Keratinocyte (primary cell): ENCODE results near the gene BARX1. TPM values are rescaled to one million over a fixed set of nuclear protein-coding genes. Genes with fewer than 3 reads are reported as not detected.

ENCODE experiments used
- DNase-seq: peaks from one replicate; pipeline ENCODE4 v3.0.0-alpha.2; 2011; ENCODE audit warnings: low read depth, missing footprints, low spot score
- FAIRE-seq: peaks from 2 replicates; lab custom pipeline; 2011; peaks lifted over from hg19 to GRCh38; lab: Jason Lieb, UNC
- H2AFZ ChIP-seq: 2 replicates; pipeline ENCODE4 v1.6.0; 2012; ENCODE audit warnings: low read length, control low read depth, inconsistent platforms; ENCODE audit not compliant: control insufficient read depth
- H3K27ac ChIP-seq: 2 replicates; pipeline ENCODE4 v1.5.1; 2011; ENCODE audit warnings: low read length; ENCODE audit not compliant: control insufficient read depth, insufficient read depth
- H3K27me3 ChIP-seq: 3 replicates; pipeline ENCODE4 v1.6.0; 2011; ENCODE audit warnings: low read length; ENCODE audit not compliant: control insufficient read depth, insufficient read depth; ENCODE audit errors: extremely low read depth
- H3K36me3 ChIP-seq, 2 experiments: 2 replicates in 1 of 2; 3 replicates in 1 of 2; pipeline ENCODE4 v1.5.1; 2011; ENCODE audit warnings: low read length in 2 of 2, mild to moderate bottlenecking in 1 of 2; ENCODE audit not compliant: control insufficient read depth in 2 of 2, insufficient read depth in 2 of 2; ENCODE audit errors: extremely low read depth in 1 of 2
- H3K4me1 ChIP-seq: 3 replicates; pipeline ENCODE4 v1.5.1; 2011; ENCODE audit warnings: low read length; ENCODE audit not compliant: control insufficient read depth, insufficient read depth; ENCODE audit errors: extremely low read depth
- H3K4me2 ChIP-seq: 3 replicates; pipeline ENCODE4 v1.6.0; 2011; ENCODE audit warnings: low read depth, low read length; ENCODE audit not compliant: control insufficient read depth, insufficient read depth; ENCODE audit errors: extremely low read depth
- H3K4me3 ChIP-seq, 3 experiments: fragments of 200-600 bp in 1 of 3; sonication (generic) in 1 of 3; 2 replicates in 2 of 3; 3 replicates in 1 of 3; pipeline ENCODE4 v1.5.1; 2011 to 2016; ENCODE audit warnings: low read length in 3 of 3, mild to moderate bottlenecking in 3 of 3, control low read depth in 2 of 3, inconsistent platforms in 1 of 3, low read depth in 1 of 3, mixed read lengths in 1 of 3, mixed run types in 1 of 3, moderate library complexity in 1 of 3; ENCODE audit not compliant: control insufficient read depth in 2 of 3, insufficient read depth in 2 of 3; ENCODE audit errors: extremely low read depth in 1 of 3
- H3K79me2 ChIP-seq: 2 replicates; pipeline ENCODE4 v1.6.0; 2012; ENCODE audit warnings: low read length; ENCODE audit not compliant: control insufficient read depth, insufficient read depth
- H3K9ac ChIP-seq: 3 replicates; pipeline ENCODE4 v1.6.0; 2011; ENCODE audit warnings: low read length; ENCODE audit not compliant: control insufficient read depth, insufficient read depth; ENCODE audit errors: extremely low read depth
- H3K9me1 ChIP-seq: 3 replicates; pipeline ENCODE4 v1.6.0; 2011; ENCODE audit warnings: low read length; ENCODE audit not compliant: control insufficient read depth, insufficient read depth; ENCODE audit errors: extremely low read depth
- H3K9me3 ChIP-seq: 2 replicates; pipeline ENCODE4 v1.5.1; 2012; ENCODE audit warnings: low read depth, low read length; ENCODE audit not compliant: control insufficient read depth
- H4K20me1 ChIP-seq: 3 replicates; pipeline ENCODE4 v1.6.0; 2011; ENCODE audit warnings: low read length; ENCODE audit not compliant: control insufficient read depth, insufficient read depth; ENCODE audit errors: extremely low read depth
- CTCF ChIP-seq, 3 experiments: IDR thresholded peaks in 1 of 3; conservative IDR thresholded peaks in 1 of 3; optimal IDR thresholded peaks in 1 of 3; 2 replicates in 2 of 3; 3 replicates in 1 of 3; pipeline versions ENCODE3 to v1.5.1; 2011; ENCODE audit warnings: low read length in 3 of 3, mild to moderate bottlenecking in 3 of 3, moderate library complexity in 2 of 3, control low read depth in 1 of 3, inconsistent platforms in 1 of 3; ENCODE audit not compliant: insufficient read depth in 2 of 3; ENCODE audit errors: extremely low read depth in 1 of 3
- EZH2 ChIP-seq: IDR thresholded peaks from one replicate; pipeline ENCODE4 v1.6.1; 2012; ENCODE audit warnings: inconsistent platforms, mild to moderate bottlenecking, low read length, moderate library complexity
- dilution Hi-C: fragments of 300-500 bp; cut with MboI; formaldehyde crosslinking; loops from one replicate; pipeline ENCODE4 v1.7.0; 2020; ENCODE audit warnings: low sequenced_read_pairs; ENCODE audit not compliant: extremely low pct_ligation_motif_present
- polyA plus RNA-seq, 5 experiments: library from polyadenylated mRNA; depleted of rRNA in 3 of 5; stranded (reverse) in 3 of 5; stranded (forward) in 1 of 5; unstranded in 1 of 5; fragments of >200 nt; gene quantifications; 1 replicate in 1 of 5; 2 replicates in 3 of 5; 3 replicates in 1 of 5; pipeline versions ENCODE4 v1.2.1 to v1.2.3, GENCODE V29; 2011 to 2012; ENCODE audit warnings: missing spikeins in 2 of 5, low read depth in 1 of 5, low replicate concordance in 1 of 5

Gene BARX1
- polyA plus RNA-seq, 1 donor (not counting 4 experiments of a cell fraction or from before 2014, with no cell fraction given): not detected

DNA sequence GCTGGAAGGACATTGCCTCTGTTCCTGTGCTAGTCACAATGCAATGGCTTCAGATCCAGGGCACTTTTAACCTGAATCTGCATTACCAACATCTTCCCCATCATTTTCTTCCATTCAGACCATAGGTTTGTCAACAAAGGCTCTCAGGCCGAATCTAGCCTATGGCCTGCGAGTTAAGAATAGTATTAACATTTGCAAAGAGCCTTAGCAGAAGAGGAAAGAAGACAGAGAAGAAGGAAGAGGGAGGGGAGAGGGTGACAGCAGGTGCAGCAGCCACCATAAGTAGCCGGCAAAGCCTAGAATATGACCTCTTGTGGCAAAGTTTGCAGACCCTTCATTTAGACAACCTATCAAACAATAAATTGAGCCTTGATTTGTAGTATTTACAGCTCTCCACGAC lies 32.6 kb downstream of the BARX1 start:
- H4K20me1 ChIP-seq: no peaks in the 10 kb centered on the region
- no peaks in the 10 kb centered on the region for H3K4me1 ChIP-seq
- H3K9me3 ChIP-seq: no peaks in the 10 kb centered on the region
- H3K79me2 ChIP-seq: no peaks in the 10 kb centered on the region
- TF ChIP-seq CTCF (optimal IDR thresholded peaks at IDR 0.05 in 1 of 3, IDR thresholded peaks at IDR 0.05 in 1 of 3, conservative IDR thresholded peaks at IDR 0.05 in 1 of 3; ENCODE audit: extremely low read depth in 1 of 3, insufficient read depth in 2 of 3, low read length in 3 of 3) (no peak), EZH2 (no peak)
- dilution Hi-C loops: no loop called here
- H3K4me2 ChIP-seq: no peak overlapping the region
- H3K27me3 ChIP-seq: no peaks in the 10 kb centered on the region
- no peak overlapping the region for H3K9ac ChIP-seq
- no peak overlapping the region for H3K27ac ChIP-seq
- no peaks in the 10 kb centered on the region for H3K9me1 ChIP-seq
- H3K4me3 ChIP-seq: no peak overlapping the region
- DNase-seq (no peak), FAIRE-seq (no peak)
- no peak overlapping the region for H2AFZ ChIP-seq
- H3K36me3 ChIP-seq: no peaks in the 10 kb centered on the region

GRCh38 chr9:93920131-93920800 lies 34.9 kb downstream of the BARX1 start:
- FAIRE-seq: no peak
- DNase-seq: no peak
- dilution Hi-C loops: no loop called here

More at GRCh38 chr9:93920131-93920800, 34.9 kb downstream of the BARX1 start:
- TF ChIP-seq EZH2: no peak
- TF ChIP-seq CTCF (optimal IDR thresholded peaks at IDR 0.05 in 1 of 3, IDR thresholded peaks at IDR 0.05 in 1 of 3, conservative IDR thresholded peaks at IDR 0.05 in 1 of 3; ENCODE audit: extremely low read depth in 1 of 3, insufficient read depth in 2 of 3, low read length in 3 of 3): no peak
- no peaks in the 10 kb centered on the region for H3K27me3 ChIP-seq
- no peaks in the 10 kb centered on the region for H3K9me3 ChIP-seq
- no peaks in the 10 kb centered on the region for H3K79me2 ChIP-seq
- no peak overlapping the region for H3K9ac ChIP-seq
- H4K20me1 ChIP-seq: no peaks in the 10 kb centered on the region
- H3K4me3 ChIP-seq: no peak overlapping the region
- H3K4me2 ChIP-seq: no peak overlapping the region
- H3K4me1 ChIP-seq: no peaks in the 10 kb centered on the region
- no peak overlapping the region for H3K27ac ChIP-seq
- H2AFZ ChIP-seq: no peak overlapping the region
- H3K36me3 ChIP-seq: no peaks in the 10 kb centered on the region
- no peaks in the 10 kb centered on the region for H3K9me1 ChIP-seq
